GM20000 (cell line): ENCODE results near the gene NINJ1.
"Not testable (repeated sequence)": the region's sequence is repeated elsewhere in the genome, so short reads cannot be mapped to it uniquely, and the experiment has no call there.

Experiments
- DNase-seq: peaks from one replicate; pipeline ENCODE4 v3.0.0; 2012; ENCODE audit warnings: low spot score
- CTCF ChIP-seq: IDR thresholded peaks from 2 replicates; pipeline ENCODE4 v1.5.1; 2012; ENCODE audit warnings: mild to moderate bottlenecking, control low read depth; ENCODE audit errors: extremely low read depth, missing control alignments

NINJ1 gene

DNA sequence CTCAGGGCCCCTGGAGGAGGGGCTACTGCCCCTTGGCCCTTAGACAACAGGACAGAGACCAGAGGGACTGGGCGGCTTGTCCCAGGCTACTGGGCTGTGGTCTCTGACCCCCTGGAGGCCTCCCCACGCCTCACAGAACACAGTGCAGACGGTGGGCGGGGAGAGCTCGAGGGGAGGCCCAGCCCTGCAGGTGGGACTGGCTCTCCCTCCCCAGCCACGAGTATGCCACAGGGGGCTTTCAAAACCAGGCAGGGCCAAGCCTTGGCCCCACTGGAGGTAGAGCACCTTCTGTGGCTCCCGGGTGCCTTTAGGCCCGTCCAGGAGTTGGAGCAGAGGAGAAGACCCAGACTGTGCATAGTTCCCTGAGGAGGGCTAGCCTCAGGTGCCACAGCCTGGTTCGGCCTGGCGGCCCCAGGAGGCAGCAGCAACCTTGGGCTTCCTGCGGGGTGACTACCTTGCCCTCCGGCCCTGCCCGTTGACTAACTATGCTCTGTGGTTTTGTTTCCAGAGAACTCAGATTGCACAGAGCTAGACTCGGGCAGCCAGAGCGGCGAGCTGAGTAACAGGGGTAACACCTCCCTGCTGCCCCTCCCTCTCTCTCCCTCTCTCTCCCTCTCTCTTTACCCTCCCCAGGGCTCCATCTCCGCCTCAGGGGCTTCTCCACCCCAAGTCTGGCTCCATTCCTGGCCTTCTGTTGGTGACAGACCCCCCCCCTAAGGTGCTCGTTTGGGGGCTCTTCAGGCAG lies 22.5 kb downstream of the NINJ1 start:
- DNase-seq, result no peak
- TF ChIP-seq CTCF, result no peak

DNA sequence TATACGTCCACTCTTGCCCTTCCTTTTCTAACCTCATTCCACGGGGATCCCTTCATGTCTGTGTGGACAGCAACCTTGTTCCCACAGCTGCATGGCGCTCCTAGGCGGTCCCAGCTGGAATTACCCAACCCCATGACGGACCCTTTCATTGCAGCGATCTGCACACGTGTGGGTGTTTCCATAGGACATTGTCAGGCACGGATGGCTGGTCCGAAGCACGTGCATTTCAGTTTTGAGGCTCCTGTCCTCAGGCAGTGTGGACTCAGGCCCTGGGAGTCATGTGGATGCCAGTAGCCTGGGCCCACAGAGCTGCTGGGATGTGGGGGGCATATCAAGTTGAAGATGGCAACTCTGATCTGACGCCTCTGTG lies 23.1 kb downstream of the NINJ1 start:
- no peak for DNase-seq
- no peak for TF ChIP-seq CTCF

- no peak for DNase-seq
- TF ChIP-seq CTCF, result no peak
Measured at GRCh38 chr9:93110311-93110855, 23.7 kb downstream of the NINJ1 start.

GRCh38 chr9:93108291-93109041 lies 25.6 kb downstream of the NINJ1 start:
- DNase-seq, result no peak
- peak; percentile 7 for TF ChIP-seq CTCF

- no peak for DNase-seq
- TF ChIP-seq CTCF, result no peak
Measured at GRCh38 chr9:93107825-93108161, 26.3 kb downstream of the NINJ1 start.

DNA sequence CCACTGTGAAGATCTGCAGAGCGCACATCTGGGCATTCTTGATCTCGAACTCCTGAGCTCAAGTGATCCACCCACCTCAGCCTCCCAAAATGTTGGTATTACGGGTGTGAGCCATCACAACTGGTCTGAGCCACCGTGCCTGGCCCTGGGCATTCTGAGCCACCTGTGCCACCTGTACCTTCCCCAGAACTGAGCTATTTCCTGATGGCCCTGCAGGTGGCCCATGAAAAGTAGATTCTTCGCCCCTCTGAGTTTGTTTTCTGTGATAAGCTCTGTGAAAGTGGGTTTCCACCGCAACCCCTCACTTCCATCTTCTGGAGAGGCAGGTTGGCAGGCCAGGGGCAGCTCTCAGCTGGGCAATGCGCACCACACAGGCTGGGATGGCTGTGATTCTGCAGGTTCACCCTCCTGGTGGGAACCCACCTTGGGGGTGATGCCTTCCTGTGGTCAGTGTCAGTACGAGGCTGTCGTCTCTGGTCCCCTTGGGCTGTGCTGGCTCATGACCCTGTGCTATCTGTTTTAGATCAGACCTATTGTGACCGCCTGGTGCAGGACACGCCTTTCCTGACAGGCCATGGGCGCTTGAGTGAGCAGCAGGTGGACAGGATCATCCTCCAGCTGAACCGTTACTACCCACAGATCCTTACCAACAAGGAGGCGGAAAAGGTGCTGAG lies 26.8 kb downstream of the NINJ1 start:
- no peak for TF ChIP-seq CTCF
- DNase-seq, result no peak

GRCh38 chr9:93105620-93106019 lies 28.4 kb downstream of the NINJ1 start:
- TF ChIP-seq CTCF, result no peak
- DNase-seq, result no peak

GRCh38 chr9:93101086-93101485 lies 33.0 kb downstream of the NINJ1 start:
- DNase-seq, result not testable (repeated sequence)
